ENCODE results near the gene CLK3.

DNA sequence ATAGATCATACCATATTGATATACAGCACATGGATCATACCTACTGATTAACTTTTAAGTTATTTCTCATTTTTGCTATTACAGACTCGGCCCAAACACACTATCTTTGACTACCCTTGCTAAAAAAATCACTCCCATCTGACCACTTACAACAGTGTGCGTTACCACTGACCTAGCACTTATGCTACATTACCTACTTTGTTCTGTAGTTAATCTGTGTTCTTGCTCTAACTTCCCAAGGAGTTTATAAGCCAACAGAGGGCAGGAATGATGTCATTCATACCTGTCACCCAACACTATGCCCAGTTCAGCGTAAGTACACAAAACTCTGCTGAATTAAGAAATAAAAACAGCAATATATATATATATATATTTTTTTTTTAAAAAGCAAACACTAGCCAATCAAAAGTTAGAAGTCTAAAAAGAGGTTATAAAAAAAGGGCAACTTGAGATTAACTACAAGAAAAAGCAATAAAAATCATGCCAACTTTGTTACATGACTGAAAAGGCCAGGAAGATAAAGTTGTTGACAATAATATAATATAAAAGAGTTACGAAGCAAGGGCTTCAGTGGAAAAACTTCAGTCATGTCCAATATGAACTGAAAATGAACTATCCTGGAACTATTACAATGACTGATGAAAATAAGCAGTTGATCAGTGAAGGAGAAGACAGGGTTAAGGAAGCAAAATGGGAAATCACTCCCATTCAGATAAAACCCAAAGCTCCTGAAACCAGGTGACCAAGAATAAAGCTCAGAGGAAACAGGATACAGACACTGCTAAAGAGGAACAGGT is 46.6 kb downstream of the CLK3 start:
- no peak for TF ChIP-seq POLR2A (IDR thresholded peaks at IDR 0.05; ENCODE audit: low read length)
- TF ChIP-seq, protein P1, sequence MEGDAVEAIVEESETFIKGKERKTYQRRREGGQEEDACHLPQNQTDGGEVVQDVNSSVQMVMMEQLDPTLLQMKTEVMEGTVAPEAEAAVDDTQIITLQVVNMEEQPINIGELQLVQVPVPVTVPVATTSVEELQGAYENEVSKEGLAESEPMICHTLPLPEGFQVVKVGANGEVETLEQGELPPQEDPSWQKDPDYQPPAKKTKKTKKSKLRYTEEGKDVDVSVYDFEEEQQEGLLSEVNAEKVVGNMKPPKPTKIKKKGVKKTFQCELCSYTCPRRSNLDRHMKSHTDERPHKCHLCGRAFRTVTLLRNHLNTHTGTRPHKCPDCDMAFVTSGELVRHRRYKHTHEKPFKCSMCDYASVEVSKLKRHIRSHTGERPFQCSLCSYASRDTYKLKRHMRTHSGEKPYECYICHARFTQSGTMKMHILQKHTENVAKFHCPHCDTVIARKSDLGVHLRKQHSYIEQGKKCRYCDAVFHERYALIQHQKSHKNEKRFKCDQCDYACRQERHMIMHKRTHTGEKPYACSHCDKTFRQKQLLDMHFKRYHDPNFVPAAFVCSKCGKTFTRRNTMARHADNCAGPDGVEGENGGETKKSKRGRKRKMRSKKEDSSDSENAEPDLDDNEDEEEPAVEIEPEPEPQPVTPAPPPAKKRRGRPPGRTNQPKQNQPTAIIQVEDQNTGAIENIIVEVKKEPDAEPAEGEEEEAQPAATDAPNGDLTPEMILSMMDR (IDR thresholded peaks at IDR 0.05) = no peak
- no peak for TF ChIP-seq BCL3 (IDR thresholded peaks at IDR 0.05)
- TF ChIP-seq, protein P2, sequence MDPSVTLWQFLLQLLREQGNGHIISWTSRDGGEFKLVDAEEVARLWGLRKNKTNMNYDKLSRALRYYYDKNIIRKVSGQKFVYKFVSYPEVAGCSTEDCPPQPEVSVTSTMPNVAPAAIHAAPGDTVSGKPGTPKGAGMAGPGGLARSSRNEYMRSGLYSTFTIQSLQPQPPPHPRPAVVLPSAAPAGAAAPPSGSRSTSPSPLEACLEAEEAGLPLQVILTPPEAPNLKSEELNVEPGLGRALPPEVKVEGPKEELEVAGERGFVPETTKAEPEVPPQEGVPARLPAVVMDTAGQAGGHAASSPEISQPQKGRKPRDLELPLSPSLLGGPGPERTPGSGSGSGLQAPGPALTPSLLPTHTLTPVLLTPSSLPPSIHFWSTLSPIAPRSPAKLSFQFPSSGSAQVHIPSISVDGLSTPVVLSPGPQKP (IDR thresholded peaks at IDR 0.05; ENCODE audit: low read depth, low read length) = no peak
- no peak for TF ChIP-seq FOSL2 (IDR thresholded peaks at IDR 0.05)
- no peak for TF ChIP-seq FOSL2 (CRISPR knock-in tag; IDR thresholded peaks at IDR 0.05)
- TF ChIP-seq RFX5 (IDR thresholded peaks at IDR 0.05) = no peak
